ENCODE measurements around the gene RAB6A. TPM values are rescaled to one million over a fixed set of nuclear protein-coding genes. Genes with fewer than 3 reads are reported as not detected.

The RAB6A gene
- total and polyA plus RNA-seq, 2 of the 8 experiments (the other 6 are each of a cell fraction or from before 2014, with no cell fraction given) = 24.4 to 88.6 TPM

DNA sequence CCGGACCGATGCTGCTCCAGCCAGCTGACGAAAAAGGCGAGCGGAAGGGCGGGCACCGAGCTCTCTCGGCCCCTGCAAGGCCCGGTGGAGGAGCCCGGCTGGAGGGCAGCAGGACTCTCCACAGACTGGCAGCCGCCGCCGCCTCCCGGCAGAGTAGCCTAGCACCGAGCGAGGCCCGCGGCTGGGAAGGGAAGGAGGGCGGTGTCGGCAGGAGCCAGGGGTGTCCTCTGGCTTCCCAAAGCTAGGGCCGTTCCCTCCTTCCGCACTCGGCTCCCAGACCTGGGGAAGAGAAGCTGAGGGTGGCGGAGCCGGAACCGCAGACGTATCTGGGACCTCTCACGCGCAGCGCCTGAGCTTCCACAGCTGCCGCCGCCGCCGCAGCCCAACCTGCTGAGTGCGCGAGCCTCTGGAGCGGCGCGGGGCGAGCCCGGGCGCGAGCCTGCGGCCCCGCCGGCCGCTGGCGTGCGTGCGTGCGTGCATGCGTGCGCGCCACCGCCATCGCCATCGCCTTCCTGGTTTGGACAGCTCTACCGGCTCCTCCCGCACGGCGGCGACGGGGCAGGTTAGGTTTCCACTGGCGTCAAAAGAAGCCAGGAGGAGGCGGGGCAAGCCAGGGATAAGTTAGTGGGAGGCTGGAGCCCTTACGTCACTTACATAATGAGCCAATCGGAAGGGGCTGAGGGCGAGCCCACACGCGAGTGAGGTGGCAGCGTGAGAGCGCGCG is at the start of gene RAB6A (continued):
- no peak for TF ChIP-seq SP2 (IDR thresholded peaks at IDR 0.05; ENCODE audit: low read length)

Data from H1 (cell line).